Activated T-cell treated with anti-CD3 and anti-CD28 coated beads, Interleukin-2, amount 50 U/mL, for 24 hours (primary cell): ENCODE results near the gene PTDSS2.

ENCODE experiments used
- DNase-seq: peaks from one replicate; pipeline ENCODE4 v3.0.0-alpha.2; 2020
- H3K27ac Mint-ChIP-seq: 2 replicates; pipeline ENCODE4 v1.8.0; 2020; ENCODE audit warnings: mild to moderate bottlenecking, mixed read lengths
- H3K27me3 Mint-ChIP-seq: 2 replicates; pipeline ENCODE4 v1.8.0; 2020; ENCODE audit warnings: mixed read lengths
- H3K36me3 Mint-ChIP-seq: 2 replicates; pipeline ENCODE4 v1.8.0; 2020; ENCODE audit warnings: low read depth, mixed read lengths
- H3K4me1 Mint-ChIP-seq: 2 replicates; pipeline ENCODE4 v1.8.0; 2020; ENCODE audit warnings: low read depth, mixed read lengths
- H3K4me3 Mint-ChIP-seq: 2 replicates; pipeline ENCODE4 v1.8.0; 2020; ENCODE audit warnings: mild to moderate bottlenecking, moderate library complexity, mixed read lengths
- H3K9me3 Mint-ChIP-seq: 2 replicates; pipeline ENCODE4 v1.8.0; 2020; ENCODE audit warnings: mixed read lengths

Gene PTDSS2

DNA sequence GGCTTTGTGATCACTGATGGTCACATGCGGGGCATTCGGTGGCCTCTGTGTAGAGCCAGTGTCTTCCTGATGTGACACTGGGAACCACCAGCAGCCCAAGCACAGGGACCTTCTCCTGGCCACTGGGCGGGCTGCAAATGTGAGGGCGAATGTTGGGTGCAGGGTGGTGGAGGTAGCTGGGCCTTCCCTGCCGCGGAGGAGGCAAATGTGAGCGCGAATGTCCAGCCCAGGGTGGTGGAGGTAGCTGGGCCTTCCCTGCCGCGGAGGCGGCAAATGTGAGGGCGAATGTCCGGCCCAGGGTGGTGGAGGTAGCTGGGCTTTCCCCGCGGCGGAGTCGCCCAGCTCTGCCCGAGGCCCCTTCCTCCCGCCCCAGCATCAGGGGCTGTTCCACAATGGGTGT lies 23.3 kb downstream of the PTDSS2 start:
- DNase-seq: no peak
- no peak overlapping the region for H3K4me3 Mint-ChIP-seq
- H3K27me3 Mint-ChIP-seq: no peaks in the 10 kb centered on the region
- no peaks in the 10 kb centered on the region for H3K4me1 Mint-ChIP-seq
- no peaks in the 10 kb centered on the region for H3K9me3 Mint-ChIP-seq
- no peaks in the 10 kb centered on the region for H3K36me3 Mint-ChIP-seq
- no peak overlapping the region for H3K27ac Mint-ChIP-seq

DNA sequence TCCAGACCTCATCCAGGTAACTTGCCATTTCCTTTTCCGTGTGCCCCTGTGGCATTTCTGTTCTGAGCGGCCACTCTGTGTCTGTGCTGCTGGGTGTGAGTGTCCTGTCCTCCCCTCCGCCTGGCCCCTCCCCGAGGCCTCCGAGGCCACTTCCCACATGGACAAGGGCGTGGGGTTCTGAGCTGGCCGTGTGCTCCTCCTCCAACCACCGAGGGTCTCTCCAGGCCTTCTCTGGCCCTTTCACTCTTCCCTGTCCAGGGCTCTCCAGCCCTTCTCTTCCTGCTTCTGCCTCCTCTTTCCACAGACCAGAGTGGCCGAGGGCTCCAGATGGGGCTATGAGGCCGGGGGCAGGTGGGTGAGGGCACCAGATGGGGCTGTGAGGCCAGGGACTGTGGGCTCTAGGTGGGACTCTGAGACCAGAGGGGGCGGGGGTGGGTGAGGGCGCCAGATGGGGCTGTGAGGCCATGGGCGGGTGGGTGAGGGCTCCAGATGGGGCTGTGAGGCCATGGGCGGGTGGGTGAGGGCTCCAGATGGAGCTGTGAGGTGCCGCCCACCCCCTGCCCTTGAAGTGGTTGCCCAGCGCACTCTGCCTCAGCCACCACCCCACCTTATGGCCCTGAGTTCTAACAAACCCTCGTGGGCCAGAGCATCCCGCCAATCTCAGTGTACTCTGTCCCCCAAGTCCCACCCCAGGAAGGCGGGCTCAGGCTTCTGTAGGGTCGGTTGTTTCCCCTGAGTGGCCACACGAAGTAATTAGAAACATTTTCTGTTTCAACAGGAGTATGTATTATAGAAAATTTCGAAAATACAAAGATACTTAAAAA lies 24.1 kb downstream of the PTDSS2 start:
- DNase-seq: no peak
- H3K9me3 Mint-ChIP-seq: no peaks in the 10 kb centered on the region
- H3K36me3 Mint-ChIP-seq: no peaks in the 10 kb centered on the region
- no peak overlapping the region for H3K27ac Mint-ChIP-seq
- no peak overlapping the region for H3K4me3 Mint-ChIP-seq
- no peaks in the 10 kb centered on the region for H3K27me3 Mint-ChIP-seq
- H3K4me1 Mint-ChIP-seq: no peaks in the 10 kb centered on the region

DNA sequence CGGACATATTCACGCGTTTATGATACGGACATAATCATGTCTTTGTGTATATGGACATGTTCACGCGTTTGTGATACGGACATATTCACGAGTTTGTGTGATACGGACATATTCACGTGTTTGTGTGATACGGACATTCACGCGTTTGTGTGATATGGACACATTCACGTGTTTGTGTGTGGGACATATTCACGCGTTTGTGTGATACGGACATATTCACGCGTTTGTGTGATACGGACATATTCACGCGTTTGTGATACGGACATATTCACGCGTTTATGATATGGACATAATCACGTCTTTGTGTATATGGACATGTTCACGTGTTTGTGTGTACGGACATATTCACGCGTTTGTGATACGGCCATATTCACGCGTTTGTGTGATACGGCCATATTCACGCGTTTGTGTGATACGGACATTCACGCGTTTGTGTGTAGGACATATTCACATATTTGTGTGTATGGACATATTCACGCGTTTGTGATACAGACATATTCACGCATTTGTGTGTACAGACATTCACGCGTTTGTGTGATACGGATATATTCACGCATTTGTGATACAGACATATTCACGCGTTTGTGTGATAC lies 24.9 kb downstream of the PTDSS2 start:
- Mint-ChIP-seq H3K4me1 (no peaks in the 10 kb centered on the region), H3K27me3 (no peaks in the 10 kb centered on the region), H3K9me3 (no peaks in the 10 kb centered on the region), H3K4me3 (no peak overlapping the region), H3K27ac (no peak overlapping the region), H3K36me3 (peaks cover 5% of the 10 kb centered on the region)
- no peak for DNase-seq

DNA sequence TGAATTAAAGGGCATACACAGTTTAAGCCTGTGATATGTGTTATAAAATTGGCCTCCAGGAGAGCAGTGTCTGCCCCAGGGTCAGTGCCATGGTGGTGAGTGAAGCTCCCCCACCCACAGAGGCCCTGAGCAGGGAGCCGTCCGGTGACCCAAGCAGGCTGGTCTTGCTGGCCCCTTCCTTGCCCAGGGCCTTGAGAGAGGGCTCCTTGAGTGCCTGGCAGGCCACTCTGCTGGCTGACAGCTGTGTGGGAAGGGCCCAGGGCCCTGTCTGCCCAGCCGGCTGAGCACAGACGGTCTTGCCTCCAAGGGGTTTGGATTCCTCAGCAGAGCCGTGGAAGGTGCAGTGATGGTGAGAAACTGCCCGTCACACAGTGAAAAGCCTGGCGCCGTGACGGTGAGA lies 25.9 kb downstream of the PTDSS2 start:
- no peak overlapping the region for H3K4me3 Mint-ChIP-seq
- DNase-seq: no peak
- H3K36me3 Mint-ChIP-seq: peaks cover 8% of the 10 kb centered on the region
- no peaks in the 10 kb centered on the region for H3K27me3 Mint-ChIP-seq
- H3K4me1 Mint-ChIP-seq: no peaks in the 10 kb centered on the region
- H3K9me3 Mint-ChIP-seq: no peaks in the 10 kb centered on the region
- H3K27ac Mint-ChIP-seq: no peak overlapping the region

DNA sequence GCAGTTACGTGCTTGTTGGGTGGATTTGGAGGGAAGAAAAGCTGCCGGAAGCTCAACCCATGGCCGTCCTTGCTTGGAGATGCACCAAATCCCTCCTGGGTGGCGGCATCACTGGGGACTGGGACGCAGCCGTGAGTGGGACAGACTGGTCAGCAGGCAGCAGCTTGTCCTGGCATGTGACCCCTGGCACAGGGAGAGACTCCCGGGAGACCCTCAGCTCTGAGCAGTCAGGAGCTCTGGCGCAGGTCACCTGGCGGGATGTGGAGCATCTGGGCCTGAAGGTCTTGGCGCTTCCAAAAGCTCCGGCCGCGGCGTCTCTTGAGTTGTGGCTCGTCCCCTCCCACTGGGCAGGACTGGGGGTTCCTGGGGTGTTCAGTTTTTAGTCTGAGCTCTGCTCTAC lies 26.3 kb downstream of the PTDSS2 start:
- no peak for DNase-seq
- Mint-ChIP-seq H3K36me3 (peaks cover 11% of the 10 kb centered on the region), H3K27ac (no peak overlapping the region), H3K27me3 (no peaks in the 10 kb centered on the region), H3K9me3 (no peaks in the 10 kb centered on the region), H3K4me1 (no peaks in the 10 kb centered on the region), H3K4me3 (no peak overlapping the region)

DNA sequence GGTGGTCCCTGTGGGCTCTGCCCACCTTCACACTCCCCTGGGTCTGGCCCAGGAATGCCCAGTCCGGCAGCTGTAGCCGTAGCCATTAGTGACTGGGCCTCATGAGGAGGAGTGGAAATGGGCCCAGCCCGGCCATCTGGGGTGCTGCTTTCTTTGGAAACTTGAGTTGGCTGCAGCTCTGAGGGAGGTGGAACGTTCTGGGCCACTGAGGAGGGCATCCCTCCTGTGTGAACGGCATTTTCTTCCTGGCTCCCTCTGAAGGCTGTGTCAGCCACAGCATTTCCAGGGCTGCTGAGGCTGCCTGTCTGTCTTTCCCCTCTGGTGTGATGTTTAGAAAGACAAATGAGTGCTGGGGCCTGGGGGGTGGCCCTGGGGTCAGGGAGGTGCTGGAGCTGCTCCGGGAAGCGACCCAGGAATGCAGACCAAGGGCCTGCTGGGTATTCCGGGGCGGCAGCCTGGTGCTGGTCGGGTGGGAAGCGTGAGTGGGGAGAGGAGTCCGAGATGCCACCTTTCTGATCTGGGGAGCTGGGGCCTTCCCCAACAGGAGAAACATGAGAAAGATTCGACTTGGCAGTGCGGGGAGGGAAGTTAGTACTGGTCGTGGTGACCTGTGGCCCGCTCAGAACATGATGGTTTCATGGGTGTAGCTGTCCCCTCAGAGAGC lies 27.1 kb downstream of the PTDSS2 start:
- no peak overlapping the region for H3K27ac Mint-ChIP-seq
- H3K36me3 Mint-ChIP-seq: peaks cover 13% of the 10 kb centered on the region
- no peak overlapping the region for H3K4me3 Mint-ChIP-seq
- no peaks in the 10 kb centered on the region for H3K27me3 Mint-ChIP-seq
- H3K4me1 Mint-ChIP-seq: no peaks in the 10 kb centered on the region
- no peaks in the 10 kb centered on the region for H3K9me3 Mint-ChIP-seq
- DNase-seq: no peak

DNA sequence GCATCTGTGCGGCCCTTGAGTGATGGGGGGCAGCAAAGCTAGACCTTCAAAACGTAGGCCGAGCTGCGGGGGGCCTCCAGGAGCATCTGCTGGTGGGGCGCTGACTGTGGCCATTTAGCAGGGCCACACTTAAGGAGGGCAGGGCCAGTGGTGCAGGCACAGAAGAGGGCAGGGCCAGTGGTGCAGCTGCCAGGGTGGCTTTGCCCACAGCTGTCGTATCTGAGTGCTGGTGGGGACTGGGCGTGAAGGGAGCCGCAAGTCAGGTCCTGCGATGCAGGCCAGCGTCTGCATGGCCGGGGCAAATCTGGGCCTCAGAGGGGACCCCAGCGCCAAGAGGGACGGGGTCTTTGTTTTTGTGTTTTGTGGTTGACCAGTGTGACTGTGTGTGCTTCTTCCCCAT lies 29.2 kb downstream of the PTDSS2 start:
- Mint-ChIP-seq H3K27me3 (no peaks in the 10 kb centered on the region), H3K27ac (no peak overlapping the region)

DNA sequence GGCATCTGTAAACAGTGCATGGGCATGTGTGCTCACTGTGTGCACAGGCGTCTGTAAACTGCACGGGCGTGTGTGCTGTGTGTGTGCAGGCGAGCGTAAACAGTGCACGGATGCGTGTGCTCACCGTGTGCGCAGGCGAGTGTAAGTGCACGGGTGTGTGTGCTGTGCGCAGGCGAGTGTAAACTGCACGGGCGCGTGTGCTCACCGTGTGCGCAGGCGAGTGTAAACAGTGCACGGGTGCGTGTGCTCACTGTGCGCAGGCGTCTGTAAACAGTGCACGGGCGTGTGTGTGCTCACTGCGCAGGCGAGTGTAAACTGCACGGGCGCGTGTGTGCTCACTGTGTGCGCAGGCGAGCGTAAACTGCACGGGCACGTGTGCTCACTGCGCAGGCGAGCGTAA lies 34.5 kb downstream of the PTDSS2 start:
- no peak for DNase-seq
- H3K27ac Mint-ChIP-seq: no peak overlapping the region
- no peaks in the 10 kb centered on the region for H3K27me3 Mint-ChIP-seq
- H3K4me1 Mint-ChIP-seq: no peaks in the 10 kb centered on the region
- H3K4me3 Mint-ChIP-seq: no peak overlapping the region
- no peaks in the 10 kb centered on the region for H3K9me3 Mint-ChIP-seq
- peaks cover 17% of the 10 kb centered on the region for H3K36me3 Mint-ChIP-seq

More for the DNA sequence above, 29.2 kb downstream of the PTDSS2 start:
- no peak for DNase-seq
- H3K36me3 Mint-ChIP-seq: peaks cover 13% of the 10 kb centered on the region
- no peaks in the 10 kb centered on the region for H3K9me3 Mint-ChIP-seq
- H3K4me3 Mint-ChIP-seq: no peak overlapping the region
- no peaks in the 10 kb centered on the region for H3K4me1 Mint-ChIP-seq

DNA sequence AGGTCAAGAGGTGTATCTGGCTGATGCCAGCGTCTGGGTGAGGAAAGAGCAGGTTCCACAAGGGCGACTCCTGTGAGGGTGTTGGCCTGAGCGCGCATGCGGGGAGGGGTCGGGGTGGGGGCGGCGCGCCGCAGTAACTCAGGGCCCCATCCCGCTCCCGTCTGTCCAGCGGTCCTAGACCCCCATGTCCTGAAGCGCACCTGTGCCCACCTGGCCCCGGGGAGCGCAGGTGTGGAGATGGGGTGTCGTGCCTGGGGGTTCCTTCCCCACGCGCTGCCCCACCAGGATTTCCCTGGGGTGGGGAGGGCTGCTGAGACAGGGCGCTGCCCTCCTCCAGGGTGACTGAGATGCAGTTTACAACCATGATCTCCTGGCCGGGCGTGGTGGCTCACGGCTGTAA lies 36.1 kb downstream of the PTDSS2 start:
- Mint-ChIP-seq H3K36me3 (peaks cover 22% of the 10 kb centered on the region), H3K27me3 (no peaks in the 10 kb centered on the region), H3K9me3 (no peaks in the 10 kb centered on the region), H3K4me3 (no peak overlapping the region), H3K27ac (no peak overlapping the region), H3K4me1 (no peaks in the 10 kb centered on the region)
- DNase-seq: no peak

DNA sequence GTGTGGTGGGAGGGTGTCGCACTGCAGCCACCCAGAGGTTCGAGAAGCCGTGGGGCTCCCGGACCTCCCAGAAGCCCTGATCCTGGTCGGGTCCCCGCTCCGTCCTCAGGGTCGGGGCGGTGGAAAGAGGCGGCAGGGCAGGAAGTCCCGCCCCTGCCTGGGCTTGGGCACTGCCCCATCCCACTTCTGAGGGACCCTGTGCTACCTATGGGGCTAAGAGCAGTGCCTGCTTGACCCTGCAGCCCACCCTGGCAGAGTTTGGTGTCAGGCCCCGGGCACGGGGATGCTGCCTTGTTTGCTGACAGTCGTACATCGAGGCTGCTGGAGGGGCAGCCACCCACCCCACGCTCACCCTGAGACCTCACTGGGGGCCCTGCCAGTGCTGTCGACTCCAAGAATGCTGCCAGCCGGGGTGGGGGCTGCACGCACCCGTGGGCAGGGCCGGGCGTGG lies 37.5 kb downstream of the PTDSS2 start:
- H3K4me1 Mint-ChIP-seq: no peaks in the 10 kb centered on the region
- no peak for DNase-seq
- no peaks in the 10 kb centered on the region for H3K9me3 Mint-ChIP-seq
- no peaks in the 10 kb centered on the region for H3K27me3 Mint-ChIP-seq
- H3K36me3 Mint-ChIP-seq: peaks cover 30% of the 10 kb centered on the region
- no peak overlapping the region for H3K4me3 Mint-ChIP-seq
- H3K27ac Mint-ChIP-seq: no peak overlapping the region

DNA sequence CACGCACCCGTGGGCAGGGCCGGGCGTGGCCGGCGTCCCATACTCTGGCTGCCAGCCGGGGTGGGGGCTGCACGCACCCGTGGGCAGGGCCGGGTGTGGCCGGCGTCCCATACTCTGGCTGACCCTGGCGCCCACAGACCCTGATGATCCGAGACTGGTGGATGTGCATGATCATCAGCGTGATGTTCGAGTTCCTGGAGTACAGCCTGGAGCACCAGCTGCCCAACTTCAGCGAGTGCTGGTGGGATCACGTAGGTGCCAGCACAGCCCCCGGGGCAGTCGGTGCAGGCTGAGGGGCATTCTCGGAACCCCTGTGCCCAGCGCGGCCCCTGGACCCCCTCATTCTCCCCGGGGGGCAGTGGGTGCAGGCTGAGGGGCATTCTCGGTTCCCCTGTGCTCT lies 38.0 kb downstream of the PTDSS2 start:
- H3K9me3 Mint-ChIP-seq: no peaks in the 10 kb centered on the region
- H3K36me3 Mint-ChIP-seq: peaks cover 34% of the 10 kb centered on the region
- H3K4me3 Mint-ChIP-seq: no peak overlapping the region
- H3K27me3 Mint-ChIP-seq: no peaks in the 10 kb centered on the region
- no peaks in the 10 kb centered on the region for H3K4me1 Mint-ChIP-seq
- DNase-seq: no peak
- H3K27ac Mint-ChIP-seq: no peak overlapping the region

DNA sequence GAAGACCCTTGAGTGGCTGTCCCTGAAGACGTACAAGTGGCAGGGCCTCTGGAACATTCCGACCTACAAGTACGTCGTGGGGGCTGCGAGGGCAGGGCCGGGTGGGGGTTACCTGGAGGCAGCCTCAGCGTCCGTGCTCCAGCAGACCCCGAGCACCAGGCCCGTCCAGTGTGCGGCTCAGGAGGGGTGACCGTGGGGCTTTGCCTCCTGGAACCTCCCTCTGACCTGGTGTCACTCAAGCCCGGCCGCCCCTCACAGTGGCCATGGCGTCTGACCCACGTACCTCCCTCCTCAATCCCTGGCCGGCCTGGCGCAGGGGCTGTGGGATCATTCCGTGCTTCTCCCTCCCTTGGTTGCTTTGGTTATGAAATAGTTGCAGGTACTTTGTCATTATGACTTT lies 38.5 kb downstream of the PTDSS2 start:
- no peak overlapping the region for H3K27ac Mint-ChIP-seq
- no peaks in the 10 kb centered on the region for H3K9me3 Mint-ChIP-seq
- H3K4me1 Mint-ChIP-seq: no peaks in the 10 kb centered on the region
- no peak for DNase-seq
- H3K4me3 Mint-ChIP-seq: no peak overlapping the region
- peaks cover 39% of the 10 kb centered on the region for H3K36me3 Mint-ChIP-seq
- H3K27me3 Mint-ChIP-seq: no peaks in the 10 kb centered on the region

DNA sequence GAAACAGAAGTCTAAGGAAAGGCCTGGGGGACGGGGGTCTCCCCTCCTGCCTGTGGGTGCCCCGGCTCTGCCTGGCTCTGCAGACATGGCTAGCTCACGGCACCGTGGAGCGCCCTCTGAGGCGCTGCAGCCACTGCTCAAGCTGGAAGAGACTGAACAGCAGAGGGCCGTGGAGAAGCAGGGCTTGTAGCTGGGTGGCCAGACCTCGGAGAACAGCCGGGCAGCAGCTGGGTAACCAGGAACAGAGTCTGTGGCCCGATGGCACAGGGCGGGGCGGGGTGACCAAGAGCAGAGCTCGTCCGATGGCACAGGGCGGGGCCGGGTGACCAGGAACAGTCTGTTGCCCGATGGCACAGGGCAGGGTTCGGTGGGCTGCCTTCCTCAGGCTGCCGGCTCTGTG lies 38.9 kb downstream of the PTDSS2 start:
- Mint-ChIP-seq H3K36me3 (peaks cover 41% of the 10 kb centered on the region), H3K9me3 (no peaks in the 10 kb centered on the region), H3K4me1 (no peaks in the 10 kb centered on the region), H3K27me3 (no peaks in the 10 kb centered on the region), H3K4me3 (no peak overlapping the region), H3K27ac (no peak overlapping the region)
- no peak for DNase-seq

DNA sequence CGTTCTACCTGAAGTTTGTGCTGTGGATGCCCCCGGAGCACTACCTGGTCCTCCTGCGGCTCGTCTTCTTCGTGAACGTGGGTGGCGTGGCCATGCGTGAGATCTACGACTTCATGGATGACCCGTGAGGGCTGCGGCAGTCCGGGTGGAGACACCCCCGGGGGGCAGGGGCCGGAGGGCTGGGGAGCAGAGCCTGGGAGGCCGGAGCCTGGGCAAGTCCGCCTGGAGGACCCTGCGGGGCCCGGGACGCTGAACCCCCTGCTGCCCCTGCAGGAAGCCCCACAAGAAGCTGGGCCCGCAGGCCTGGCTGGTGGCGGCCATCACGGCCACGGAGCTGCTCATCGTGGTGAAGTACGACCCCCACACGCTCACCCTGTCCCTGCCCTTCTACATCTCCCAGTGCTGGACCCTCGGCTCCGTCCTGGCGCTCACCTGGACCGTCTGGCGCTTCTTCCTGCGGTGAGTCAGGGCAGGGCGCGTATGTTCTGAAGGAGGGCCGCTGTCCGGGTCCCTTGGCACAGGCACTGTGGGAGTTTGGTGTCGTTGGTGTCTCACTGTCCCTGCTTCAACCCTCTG lies 39.6 kb downstream of the PTDSS2 start:
- Mint-ChIP-seq H3K9me3 (no peaks in the 10 kb centered on the region), H3K4me1 (no peaks in the 10 kb centered on the region), H3K36me3 (peaks cover 46% of the 10 kb centered on the region), H3K4me3 (no peak overlapping the region), H3K27me3 (no peaks in the 10 kb centered on the region), H3K27ac (no peak overlapping the region)
- no peak for DNase-seq
